Neural cell (in vitro differentiated cells): ENCODE data around the gene ZNF284.

Source experiments
- CTCF ChIP-seq: fragments of 450-650 bp; IDR thresholded peaks from 2 replicates; pipeline ENCODE4 v1.5.1; 2014; ENCODE audit warnings: antibody characterized with exemption, mild to moderate bottlenecking, moderate library complexity; ENCODE audit not compliant: poor library complexity, severe bottlenecking
- EZH2 ChIP-seq: fragments of 200-600, 300-800 bp; shearing (Covaris generic), sonication (generic); IDR thresholded peaks from 2 replicates; pipeline ENCODE4 v1.6.1; 2014; ENCODE audit warnings: antibody characterized with exemption, low read length, borderline replicate concordance, mild to moderate bottlenecking; ENCODE audit not compliant: insufficient read depth, poor library complexity, severe bottlenecking
- SMC3 ChIP-seq: fragments of 450-650 bp; conservative IDR thresholded peaks from 2 replicates; pipeline ENCODE4 v1.6.1; 2014; ENCODE audit warnings: antibody characterized with exemption, mild to moderate bottlenecking, moderate library complexity; ENCODE audit not compliant: poor library complexity

GRCh38 chr19:44024900-44025216 lies 47.1 kb upstream of the ZNF284 start:
- no peak for TF ChIP-seq CTCF
- TF ChIP-seq EZH2: no peak
- no peak for TF ChIP-seq SMC3
